HEK293T (cell line): ENCODE data around the gene ASCL5.

Source experiments
- CTCF ChIA-PET: fragments of 350-600 bp; formaldehyde crosslinking; extraction: SDS; loops from one replicate; lab custom pipeline; 2021; ENCODE audit warnings: antibody characterized with exemption, inconsistent platforms; lab: Yijun Ruan, JAX
- POLR2A ChIA-PET: fragments of 350-600 bp; formaldehyde crosslinking; extraction: SDS; loops from one replicate; lab custom pipeline; 2020; ENCODE audit warnings: antibody characterized with exemption, inconsistent platforms; lab: Yijun Ruan, JAX
- DNase-seq: peaks from one replicate; pipeline ENCODE4 v3.0.0; 2012; ENCODE audit warnings: mixed read lengths; ENCODE audit errors: extremely low spot score
- ARNT ChIP-seq: fragments of 450-650 bp; IDR thresholded peaks from 2 replicates; pipeline ENCODE4 v1.6.1; 2017; ENCODE audit warnings: mild to moderate bottlenecking
- BHLHE40 ChIP-seq: fragments of 450-650 bp; IDR thresholded peaks from 2 replicates; pipeline ENCODE4 v1.6.1; 2016; ENCODE audit warnings: mild to moderate bottlenecking, moderate library complexity, borderline replicate concordance
- CTBP1 ChIP-seq: fragments of 450-650 bp; IDR thresholded peaks from 2 replicates; pipeline ENCODE4 v1.6.1; 2016; ENCODE audit warnings: borderline replicate concordance
- ELF4 ChIP-seq: fragments of 450-650 bp; IDR thresholded peaks from 2 replicates; pipeline ENCODE4 v1.6.1; 2017; ENCODE audit warnings: antibody characterized with exemption
- FOXA1 ChIP-seq: fragments of 450-650 bp; IDR thresholded peaks from 2 replicates; pipeline ENCODE4 v1.6.1; 2016; ENCODE audit warnings: mild to moderate bottlenecking
- FOXK2 ChIP-seq: fragments of 450-650 bp; IDR thresholded peaks from 2 replicates; pipeline ENCODE4 v1.6.1; 2016; ENCODE audit warnings: mild to moderate bottlenecking
- FOXM1 ChIP-seq: fragments of 450-650 bp; IDR thresholded peaks from 2 replicates; pipeline ENCODE4 v1.6.1; 2017; ENCODE audit warnings: mild to moderate bottlenecking, borderline replicate concordance
- HDGF ChIP-seq: fragments of 450-650 bp; IDR thresholded peaks from 2 replicates; pipeline ENCODE4 v1.6.1; 2017; ENCODE audit warnings: antibody characterized with exemption, borderline replicate concordance
- L3MBTL2 ChIP-seq: fragments of 450-650 bp; conservative IDR thresholded peaks from 2 replicates; pipeline ENCODE4 v1.6.1; 2016; ENCODE audit warnings: mild to moderate bottlenecking
- LEF1 ChIP-seq: fragments of 450-650 bp; IDR thresholded peaks from 2 replicates; pipeline ENCODE4 v1.6.1; 2017; ENCODE audit warnings: mild to moderate bottlenecking, borderline replicate concordance
- NFRKB ChIP-seq: fragments of 450-650 bp; IDR thresholded peaks from 2 replicates; pipeline ENCODE4 v1.6.1; 2016; ENCODE audit warnings: mild to moderate bottlenecking, moderate library complexity
- SP1 ChIP-seq: fragments of 450-650 bp; IDR thresholded peaks from 2 replicates; pipeline ENCODE4 v1.6.1; 2017
- SUZ12 ChIP-seq: fragments of 450-650 bp; IDR thresholded peaks from 2 replicates; pipeline ENCODE4 v1.6.1; 2016; ENCODE audit warnings: mild to moderate bottlenecking
- TARDBP ChIP-seq: fragments of 450-650 bp; IDR thresholded peaks from 2 replicates; pipeline ENCODE4 v1.6.1; 2016
- ZNF384 ChIP-seq: fragments of 450-650 bp; IDR thresholded peaks from 2 replicates; pipeline ENCODE4 v1.6.1; 2016
- TF ChIP-seq, protein P1 (sequence below): fragments of 450-650 bp; IDR thresholded peaks from 2 replicates; pipeline ENCODE4 v1.6.1; 2016

ASCL5 gene

DNA sequence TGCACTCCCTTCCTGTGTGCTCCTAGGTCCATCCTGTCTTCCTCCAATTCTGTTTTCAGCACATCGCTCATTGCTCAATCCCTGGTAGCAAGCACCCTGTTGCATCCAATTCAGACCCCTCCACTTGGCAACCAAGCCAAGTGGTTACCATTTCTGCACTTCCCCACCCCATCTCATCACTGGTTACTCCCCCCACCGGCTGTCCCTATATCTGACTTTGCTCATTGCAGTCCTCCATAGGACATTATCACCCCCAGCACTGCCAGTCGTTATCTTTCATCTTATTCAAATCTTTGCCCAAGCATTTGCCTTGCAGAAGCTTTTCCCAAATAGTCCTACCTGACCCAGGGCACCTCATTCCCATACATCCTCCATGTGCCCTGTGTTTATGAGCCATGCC lies 29.4 kb upstream of the ASCL5 start:
- TF ChIP-seq ZNF384 (no peak), LEF1 (no peak), FOXA1 (no peak), FOXM1 (no peak), HDGF (no peak), FOXK2 (no peak)
- TF ChIP-seq, protein P1, sequence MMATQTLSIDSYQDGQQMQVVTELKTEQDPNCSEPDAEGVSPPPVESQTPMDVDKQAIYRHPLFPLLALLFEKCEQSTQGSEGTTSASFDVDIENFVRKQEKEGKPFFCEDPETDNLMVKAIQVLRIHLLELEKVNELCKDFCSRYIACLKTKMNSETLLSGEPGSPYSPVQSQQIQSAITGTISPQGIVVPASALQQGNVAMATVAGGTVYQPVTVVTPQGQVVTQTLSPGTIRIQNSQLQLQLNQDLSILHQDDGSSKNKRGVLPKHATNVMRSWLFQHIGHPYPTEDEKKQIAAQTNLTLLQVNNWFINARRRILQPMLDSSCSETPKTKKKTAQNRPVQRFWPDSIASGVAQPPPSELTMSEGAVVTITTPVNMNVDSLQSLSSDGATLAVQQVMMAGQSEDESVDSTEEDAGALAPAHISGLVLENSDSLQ: no peak
- POLR2A ChIA-PET: interaction anchor here (4.7 kb wide), 1 partner anchor 14 kb away, joined by 31 read pairs; no protein-coding TSS in a partner anchor
- CTCF ChIA-PET: no interaction called here
- no peak for DNase-seq

DNA sequence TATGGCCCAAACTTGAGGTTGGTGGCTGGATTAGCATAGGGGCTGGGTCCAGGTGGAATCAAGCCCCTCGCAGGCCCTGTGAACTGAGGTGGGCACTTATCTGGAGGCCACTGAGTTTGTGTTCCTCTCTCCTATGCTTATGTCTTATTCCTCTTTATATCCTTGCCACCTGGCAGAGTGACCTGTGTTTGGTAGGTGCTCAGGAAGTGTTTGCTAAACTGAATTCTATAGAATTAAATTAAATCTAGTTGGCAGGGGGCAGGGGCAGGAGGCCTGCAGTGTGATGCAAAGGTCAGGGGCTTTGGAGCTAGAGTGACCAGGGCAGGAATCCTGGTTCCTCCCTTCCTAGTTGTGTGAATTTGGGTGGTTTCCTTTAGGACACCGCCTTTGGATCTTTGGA lies 28.4 kb upstream of the ASCL5 start:
- TF ChIP-seq FOXA1: no peak
- TF ChIP-seq ARNT: no peak
- no peak for TF ChIP-seq L3MBTL2
- TF ChIP-seq SUZ12: no peak
- no peak for TF ChIP-seq TARDBP
- no peak for TF ChIP-seq ZNF384
- TF ChIP-seq LEF1: no peak
- no peak for TF ChIP-seq ELF4
- no peak for TF ChIP-seq CTBP1
- TF ChIP-seq NFRKB: no peak
- no peak for TF ChIP-seq HDGF
- no peak for TF ChIP-seq SP1
- no peak for TF ChIP-seq FOXM1
- TF ChIP-seq, protein P1: no peak
- no peak for TF ChIP-seq FOXK2
- TF ChIP-seq BHLHE40: no peak
- POLR2A ChIA-PET: interaction anchor here (4.7 kb wide), 1 partner anchor 15 kb away, joined by 31 read pairs; no protein-coding TSS in a partner anchor
- no peak for DNase-seq
- CTCF ChIA-PET: interaction anchor here (0.6 to 1.2 kb wide), 2 partner anchors 16 to 613 kb away, joined by 3 to 5 read pairs; no protein-coding TSS in a partner anchor

GRCh38 chr1:201154389-201155165 lies 27.6 kb upstream of the ASCL5 start, which contains the start of gene TMEM9:
Gene TMEM9, minus strand, starts transcription at chr1:201154474. Its CDS starts 551 bp downstream, at chr1:201153923.
- POLR2A ChIA-PET: interaction anchor here (0.6 to 4.7 kb wide), 5 partner anchors 9 to 20 kb away, joined by 3 to 31 read pairs (median 3); no protein-coding TSS in a partner anchor
- DNase-seq: peak; percentile 100
- CTCF ChIA-PET: interaction anchor here (1.2 kb wide), 1 partner anchor 16 kb away, joined by 3 read pairs; no protein-coding TSS in a partner anchor
- TF ChIP-seq L3MBTL2: 0 out of 2 replicates have a peak, but pooled peaks have one; percentile 12
- TF ChIP-seq CTBP1: no peak
- TF ChIP-seq ARNT: no peak
- TF ChIP-seq SUZ12: no peak
- no peak for TF ChIP-seq ZNF384
- no peak for TF ChIP-seq TARDBP
- TF ChIP-seq ELF4: no peak
- TF ChIP-seq, protein P1: peak; percentile 99
- no peak for TF ChIP-seq FOXA1
- no peak for TF ChIP-seq HDGF
- TF ChIP-seq NFRKB: no peak
- TF ChIP-seq SP1: no peak; the same call in 1 of the 2 replicates
- TF ChIP-seq BHLHE40: no peak
- TF ChIP-seq FOXK2: no peak
- no peak for TF ChIP-seq LEF1
- no peak for TF ChIP-seq FOXM1

- ChIA-PET CTCF (no interaction called here), POLR2A (interaction anchor here (0.9 to 4.7 kb wide), 4 partner anchors 10 to 21 kb away, joined by 3 to 31 read pairs (median 4); no protein-coding TSS in a partner anchor)
- DNase-seq: no peak
- no peak for TF ChIP-seq ZNF384
- TF ChIP-seq HDGF: 0 out of 2 replicates have a peak, but pooled peaks have one; percentile 32
- TF ChIP-seq LEF1: no peak
Observed at GRCh38 chr1:201153474-201154388, 26.7 kb upstream of the ASCL5 start.

DNA sequence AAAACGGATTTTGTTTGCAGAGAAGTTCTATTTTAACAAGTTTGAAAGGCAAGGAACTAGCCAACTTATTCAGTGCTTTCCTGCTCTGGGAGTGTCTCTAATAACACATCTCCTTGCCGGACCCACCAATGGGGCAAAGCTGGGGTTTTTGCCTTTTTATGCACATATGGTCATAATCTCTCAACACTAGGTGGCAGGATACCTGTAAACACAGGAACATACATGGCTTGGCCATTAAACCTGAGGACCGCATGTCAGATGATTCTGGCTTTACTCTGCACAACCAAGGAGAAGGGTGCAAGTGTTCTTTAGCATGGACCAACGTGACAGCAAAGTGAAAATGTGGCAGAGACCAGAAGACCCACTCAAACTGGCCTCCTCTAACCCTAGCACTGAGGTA lies 22.4 kb upstream of the ASCL5 start:
- POLR2A ChIA-PET: no interaction called here
- CTCF ChIA-PET: interaction anchor here (1.0 kb wide), 2 partner anchors 21 to 30 kb away, joined by 3 read pairs; no protein-coding TSS in a partner anchor
- no peak for TF ChIP-seq CTBP1
- DNase-seq: peak; percentile 65
